ENCODE measurements around the gene ITPK1.

DNA sequence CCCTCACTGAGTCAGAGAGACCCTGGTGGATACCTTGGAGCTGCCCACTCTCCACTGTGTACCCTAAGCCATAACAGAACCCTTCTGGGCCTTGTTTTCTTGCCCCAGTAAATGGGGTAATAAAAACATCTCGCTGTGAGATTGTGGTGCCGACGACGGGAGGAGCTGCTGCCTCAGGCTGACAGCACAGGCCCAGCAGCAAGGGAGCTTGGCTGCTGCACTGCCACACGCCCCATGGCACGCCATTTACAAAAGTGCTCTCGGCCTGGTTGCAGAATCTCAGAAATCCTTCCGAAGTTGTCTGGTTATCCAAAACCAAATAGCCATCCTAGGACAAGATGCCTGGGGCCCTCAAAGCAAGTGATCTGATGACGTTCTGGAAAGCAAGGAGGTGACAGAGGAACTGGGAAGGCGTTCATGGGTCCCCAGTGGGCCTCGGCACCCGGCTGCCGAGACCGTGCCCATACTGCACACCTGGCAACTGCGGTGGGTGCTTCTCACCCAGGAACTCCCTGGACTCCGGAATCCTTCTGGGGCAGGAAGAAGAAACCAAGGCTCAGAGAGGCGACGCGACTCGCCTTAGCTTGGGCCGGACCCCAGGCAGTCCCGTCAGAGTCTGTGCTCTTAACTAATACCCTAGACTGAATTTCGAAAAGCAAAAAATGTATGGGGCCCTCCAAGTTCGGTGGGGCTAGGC lies 166.1 kb downstream of the ITPK1 start:
- TF ChIP-seq, protein P1, sequence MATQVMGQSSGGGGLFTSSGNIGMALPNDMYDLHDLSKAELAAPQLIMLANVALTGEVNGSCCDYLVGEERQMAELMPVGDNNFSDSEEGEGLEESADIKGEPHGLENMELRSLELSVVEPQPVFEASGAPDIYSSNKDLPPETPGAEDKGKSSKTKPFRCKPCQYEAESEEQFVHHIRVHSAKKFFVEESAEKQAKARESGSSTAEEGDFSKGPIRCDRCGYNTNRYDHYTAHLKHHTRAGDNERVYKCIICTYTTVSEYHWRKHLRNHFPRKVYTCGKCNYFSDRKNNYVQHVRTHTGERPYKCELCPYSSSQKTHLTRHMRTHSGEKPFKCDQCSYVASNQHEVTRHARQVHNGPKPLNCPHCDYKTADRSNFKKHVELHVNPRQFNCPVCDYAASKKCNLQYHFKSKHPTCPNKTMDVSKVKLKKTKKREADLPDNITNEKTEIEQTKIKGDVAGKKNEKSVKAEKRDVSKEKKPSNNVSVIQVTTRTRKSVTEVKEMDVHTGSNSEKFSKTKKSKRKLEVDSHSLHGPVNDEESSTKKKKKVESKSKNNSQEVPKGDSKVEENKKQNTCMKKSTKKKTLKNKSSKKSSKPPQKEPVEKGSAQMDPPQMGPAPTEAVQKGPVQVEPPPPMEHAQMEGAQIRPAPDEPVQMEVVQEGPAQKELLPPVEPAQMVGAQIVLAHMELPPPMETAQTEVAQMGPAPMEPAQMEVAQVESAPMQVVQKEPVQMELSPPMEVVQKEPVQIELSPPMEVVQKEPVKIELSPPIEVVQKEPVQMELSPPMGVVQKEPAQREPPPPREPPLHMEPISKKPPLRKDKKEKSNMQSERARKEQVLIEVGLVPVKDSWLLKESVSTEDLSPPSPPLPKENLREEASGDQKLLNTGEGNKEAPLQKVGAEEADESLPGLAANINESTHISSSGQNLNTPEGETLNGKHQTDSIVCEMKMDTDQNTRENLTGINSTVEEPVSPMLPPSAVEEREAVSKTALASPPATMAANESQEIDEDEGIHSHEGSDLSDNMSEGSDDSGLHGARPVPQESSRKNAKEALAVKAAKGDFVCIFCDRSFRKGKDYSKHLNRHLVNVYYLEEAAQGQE (IDR thresholded peaks at IDR 0.05), result no peak
- TF ChIP-seq, protein P2, sequence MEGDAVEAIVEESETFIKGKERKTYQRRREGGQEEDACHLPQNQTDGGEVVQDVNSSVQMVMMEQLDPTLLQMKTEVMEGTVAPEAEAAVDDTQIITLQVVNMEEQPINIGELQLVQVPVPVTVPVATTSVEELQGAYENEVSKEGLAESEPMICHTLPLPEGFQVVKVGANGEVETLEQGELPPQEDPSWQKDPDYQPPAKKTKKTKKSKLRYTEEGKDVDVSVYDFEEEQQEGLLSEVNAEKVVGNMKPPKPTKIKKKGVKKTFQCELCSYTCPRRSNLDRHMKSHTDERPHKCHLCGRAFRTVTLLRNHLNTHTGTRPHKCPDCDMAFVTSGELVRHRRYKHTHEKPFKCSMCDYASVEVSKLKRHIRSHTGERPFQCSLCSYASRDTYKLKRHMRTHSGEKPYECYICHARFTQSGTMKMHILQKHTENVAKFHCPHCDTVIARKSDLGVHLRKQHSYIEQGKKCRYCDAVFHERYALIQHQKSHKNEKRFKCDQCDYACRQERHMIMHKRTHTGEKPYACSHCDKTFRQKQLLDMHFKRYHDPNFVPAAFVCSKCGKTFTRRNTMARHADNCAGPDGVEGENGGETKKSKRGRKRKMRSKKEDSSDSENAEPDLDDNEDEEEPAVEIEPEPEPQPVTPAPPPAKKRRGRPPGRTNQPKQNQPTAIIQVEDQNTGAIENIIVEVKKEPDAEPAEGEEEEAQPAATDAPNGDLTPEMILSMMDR (IDR thresholded peaks at IDR 0.05), result no peak
